GM23248 (cell line): ENCODE measurements around the gene MYOM3. TPM values are rescaled to one million over a fixed set of nuclear protein-coding genes. Genes with fewer than 3 reads are reported as not detected.
"Not testable (repeated sequence)": the region's sequence is repeated elsewhere in the genome, so short reads cannot be mapped to it uniquely, and the experiment has no call there.

ENCODE experiments used
- DNase-seq: peaks from one replicate; pipeline ENCODE4 v3.0.0-alpha.2; 2015
- H2AFZ ChIP-seq: fragments of 200-600 bp; sonication (generic); 2 replicates; pipeline ENCODE4 v1.6.1; 2016; ENCODE audit warnings: antibody characterized with exemption
- H3F3A ChIP-seq: fragments of 200-600 bp; sonication (generic); 2 replicates; pipeline ENCODE4 v1.6.1; 2016; ENCODE audit warnings: mild to moderate bottlenecking, antibody characterized with exemption, mixed run types; ENCODE audit not compliant: insufficient read depth
- H3K27ac ChIP-seq: fragments of 200-600 bp; sonication (generic); 2 replicates; pipeline ENCODE4 v1.5.1; 2016; ENCODE audit warnings: mild to moderate bottlenecking
- H3K27me3 ChIP-seq: fragments of 200-600 bp; sonication (generic); replicated peaks from 2 replicates; pipeline ENCODE4 v1.6.1; 2016; ENCODE audit warnings: mild to moderate bottlenecking; ENCODE audit not compliant: insufficient read depth
- H3K36me3 ChIP-seq: fragments of 200-600 bp; sonication (generic); 2 replicates; pipeline ENCODE4 v1.6.1; 2016; ENCODE audit warnings: low read depth, mild to moderate bottlenecking
- H3K4me1 ChIP-seq: fragments of 200-600 bp; sonication (generic); 2 replicates; pipeline ENCODE4 v1.6.1; 2016; ENCODE audit warnings: mild to moderate bottlenecking; ENCODE audit not compliant: insufficient read depth
- H3K4me2 ChIP-seq: fragments of 200-600 bp; sonication (generic); one replicate; pipeline ENCODE4 v1.6.1; 2016; ENCODE audit warnings: mild to moderate bottlenecking; ENCODE audit not compliant: unreplicated experiment
- H3K4me3 ChIP-seq: fragments of 200-600 bp; sonication (generic); 2 replicates; pipeline ENCODE4 v1.5.1; 2016; ENCODE audit warnings: mild to moderate bottlenecking
- H3K79me2 ChIP-seq: fragments of 200-600 bp; sonication (generic); 2 replicates; pipeline ENCODE4 v1.6.1; 2016; ENCODE audit warnings: mild to moderate bottlenecking; ENCODE audit not compliant: insufficient read depth
- H3K9ac ChIP-seq: fragments of 200-600 bp; sonication (generic); 2 replicates; pipeline ENCODE4 v1.6.1; 2016; ENCODE audit warnings: mild to moderate bottlenecking
- H3K9me2 ChIP-seq: fragments of 200-600 bp; sonication (generic); 2 replicates; pipeline ENCODE4 v1.6.1; 2016; ENCODE audit warnings: mixed run types, mild to moderate bottlenecking, moderate library complexity; ENCODE audit not compliant: insufficient read depth
- H3K9me3 ChIP-seq: fragments of 200-600 bp; sonication (generic); one replicate; pipeline ENCODE4 v1.6.1; 2017; ENCODE audit warnings: low read depth
- H4K20me1 ChIP-seq: fragments of 200-600 bp; sonication (generic); 2 replicates; pipeline ENCODE4 v1.6.0; 2016; ENCODE audit not compliant: insufficient read depth
- EZH2 ChIP-seq: fragments of 200-600 bp; sonication (generic); IDR thresholded peaks from 2 replicates; pipeline ENCODE4 v1.6.1; 2018; ENCODE audit warnings: antibody characterized with exemption, mild to moderate bottlenecking; ENCODE audit not compliant: insufficient read depth, poor library complexity, severe bottlenecking
- EZH2phosphoT487 ChIP-seq: fragments of 200-600 bp; sonication (generic); IDR thresholded peaks from 2 replicates; pipeline ENCODE4 v1.6.1; 2018; ENCODE audit warnings: antibody characterized with exemption, moderate library complexity, mild to moderate bottlenecking, low read depth; ENCODE audit not compliant: insufficient read depth
- WGBS, 2 experiments: methylation state at CpG; one replicate each; pipeline ENCODE4 v1.1.6; 2015 to 2017; ENCODE audit warnings: low lambda C conversion rate in 2 of 2, low coverage in 1 of 2; ENCODE audit errors: missing lambda C conversion rate in 2 of 2; 5-methylcytosine and 5-hydroxymethylcytosine counted together
- in situ Hi-C: fragments of 300-500 bp; cut with MboI; formaldehyde crosslinking; loops from 2 replicates; pipeline ENCODE4 v1.15.0; 2020
- polyA plus RNA-seq: library from polyadenylated mRNA; unstranded; fragments of >200 nt; fragmentation: Nextera tagmentation; extraction: Ambion mirVana; gene quantifications from 2 replicates; pipeline ENCODE4 v1.2.1, GENCODE V29; 2016
- total RNA-seq: library from RNA; depleted of rRNA; stranded (reverse); fragments of >200 nt; shearing (Covaris generic); gene quantifications from 2 replicates; pipeline ENCODE4 v1.2.3, GENCODE V29; 2014

Gene MYOM3
- total and polyA plus RNA-seq, 2 experiments from 2014 or later, result 1.2 to 1.4 TPM

DNA sequence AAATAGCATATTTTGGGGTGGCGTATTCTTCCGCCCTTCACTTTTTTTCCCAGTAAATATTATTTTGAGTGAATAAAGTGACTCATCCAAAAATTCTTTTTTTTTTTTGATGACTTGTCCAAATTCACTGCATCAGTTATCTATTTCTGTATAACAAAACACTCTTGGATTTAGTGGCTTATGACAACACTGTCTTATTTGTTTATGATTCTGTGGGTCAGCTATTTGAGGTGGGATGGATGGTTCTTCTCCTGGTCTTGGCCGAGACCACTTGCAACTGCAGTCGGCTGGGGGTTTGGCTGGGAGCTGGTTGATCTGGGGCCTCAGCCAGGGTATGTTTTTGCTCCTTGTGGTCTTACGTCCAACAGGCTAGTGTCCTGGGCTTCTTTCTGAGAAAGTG, 91.9 kb downstream of the MYOM3 start:
- Histone ChIP-seq H4K20me1 (no peaks in the 10 kb centered on the region), H3F3A (peaks cover 43% of the 10 kb centered on the region), H3K27ac (peak overlapping the region; percentile 98), H3K9me2 (no peaks in the 10 kb centered on the region), H3K27me3 (no peaks in the 10 kb centered on the region), H3K36me3 (no peaks in the 10 kb centered on the region), H3K4me2 (peak overlapping the region; percentile 71), H3K4me1 (peaks cover 67% of the 10 kb centered on the region), H3K9ac (peak overlapping the region; percentile 85), H3K79me2 (no peaks in the 10 kb centered on the region), H3K4me3 (no peak overlapping the region), H2AFZ (peak overlapping the region; percentile 48; the same call in 1 of the 2 replicates), H3K9me3 (no peaks in the 10 kb centered on the region)
- in situ Hi-C loops, result no loop called here
- TF ChIP-seq EZH2 (no peak), EZH2phosphoT487 (no peak)
- WGBS, 2 experiments, result 26 to 28% methylated on average over 5 of the region's 5 CpGs
- DNase-seq, result peak; percentile 68

DNA sequence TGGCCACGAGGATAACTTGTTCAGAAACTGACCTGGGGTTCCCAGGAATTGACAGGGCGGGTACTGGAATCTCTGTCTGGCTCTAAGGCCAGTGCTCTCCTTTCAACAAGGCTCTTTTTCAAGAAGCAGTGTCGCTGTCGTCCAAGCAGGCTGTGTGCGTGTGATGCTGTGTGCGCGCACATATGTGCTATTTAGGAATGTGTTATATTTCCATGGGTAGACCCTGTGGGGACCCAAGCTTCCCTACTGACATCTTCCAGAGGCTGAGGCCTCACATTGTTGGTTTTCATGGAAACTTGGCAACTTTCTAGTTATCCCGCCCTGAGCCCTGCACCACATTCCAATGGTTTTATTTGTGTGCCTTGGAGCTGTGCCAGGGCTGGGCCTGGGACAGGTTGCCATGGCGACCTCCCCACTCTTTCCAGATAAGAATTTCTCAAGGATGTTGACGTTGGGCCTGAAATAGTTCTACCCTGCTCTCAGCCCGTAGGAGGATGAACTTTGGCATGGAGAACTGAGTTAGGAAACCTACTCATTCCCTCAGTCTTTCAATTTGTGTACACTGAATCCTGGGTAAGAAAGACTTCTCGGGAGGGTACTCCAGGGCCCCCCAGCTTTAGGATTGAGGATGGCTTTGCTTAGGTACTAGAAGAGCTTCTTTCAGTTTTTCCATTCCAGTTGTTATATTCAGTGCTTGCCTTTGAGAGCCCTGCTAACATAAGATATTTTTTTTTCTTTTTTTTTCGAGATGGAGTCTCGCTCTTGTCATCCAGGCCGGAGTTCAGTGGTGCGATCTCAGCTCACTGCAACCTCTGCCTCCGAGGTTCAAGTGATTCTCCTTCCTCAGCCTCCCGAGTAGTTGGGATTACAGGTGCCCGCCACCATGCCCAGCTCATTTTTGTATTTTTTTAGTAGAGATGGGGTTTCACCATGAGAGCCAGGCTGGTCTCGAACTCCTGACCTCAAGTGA, 93.0 kb downstream of the MYOM3 start:
- Histone ChIP-seq H3K79me2 (no peaks in the 10 kb centered on the region), H3F3A (peaks cover 43% of the 10 kb centered on the region), H3K4me1 (peaks cover 67% of the 10 kb centered on the region), H3K9ac (peak overlapping the region; percentile 85), H3K9me3 (no peaks in the 10 kb centered on the region), H3K4me2 (peak overlapping the region; percentile 72), H3K4me3 (peak overlapping the region; percentile 56), H3K9me2 (no peaks in the 10 kb centered on the region), H3K36me3 (no peaks in the 10 kb centered on the region), H4K20me1 (no peaks in the 10 kb centered on the region), H2AFZ (peak overlapping the region; percentile 71), H3K27ac (peak overlapping the region; percentile 98), H3K27me3 (no peaks in the 10 kb centered on the region)
- WGBS, 2 experiments, result 19 to 20% methylated on average over 20 of the region's 20 CpGs
- peak; percentile 100 for DNase-seq
- in situ Hi-C loops, result no loop called here
- TF ChIP-seq EZH2 (no peak), EZH2phosphoT487 (no peak)

DNA sequence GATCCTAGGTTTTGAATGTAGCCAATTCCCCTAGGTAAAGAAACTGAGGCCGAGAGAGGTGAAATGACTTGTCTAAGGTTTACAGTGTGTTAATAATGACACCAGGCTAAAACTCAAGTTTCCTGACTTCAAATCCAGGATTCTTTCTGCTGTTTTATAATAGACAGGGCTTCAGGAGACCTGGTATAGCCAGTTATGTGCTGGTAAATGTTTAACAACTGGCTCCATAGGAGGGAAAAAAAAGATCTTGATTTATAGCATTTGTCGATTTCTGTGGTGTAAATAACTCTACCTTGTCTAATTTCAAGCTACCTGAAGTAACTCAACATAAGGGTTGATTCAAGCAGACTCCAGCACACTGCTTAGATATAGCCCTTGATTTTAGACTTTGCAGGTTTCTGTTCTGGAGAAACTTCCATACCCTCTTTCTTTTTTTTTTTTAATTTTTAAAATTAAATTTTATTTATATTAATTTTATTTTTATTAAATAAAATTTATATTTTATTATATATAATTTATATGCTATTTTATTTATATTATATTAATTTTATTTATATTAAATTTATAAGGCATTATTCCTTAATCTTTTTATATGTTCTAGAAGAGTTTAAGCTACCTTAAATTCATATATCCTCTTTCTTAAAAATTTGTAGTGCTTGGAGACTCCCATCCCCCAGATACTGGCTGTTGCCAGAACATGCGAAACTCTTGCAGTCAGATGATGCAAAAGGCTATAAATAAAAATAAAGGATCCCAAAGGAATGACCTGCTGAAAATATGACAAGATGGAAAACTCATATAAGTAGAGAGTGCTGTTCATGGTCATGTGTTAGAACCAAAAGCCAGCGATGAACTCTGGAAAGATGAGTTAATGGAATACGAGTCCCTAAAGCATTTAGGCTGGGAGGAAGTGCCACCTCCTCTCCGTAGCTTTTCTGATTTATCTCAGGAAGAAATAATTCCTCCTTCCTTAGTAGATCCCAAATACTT, 96.4 kb downstream of the MYOM3 start:
- no peaks in the 10 kb centered on the region for H4K20me1 ChIP-seq
- H3K4me1 ChIP-seq, result peaks cover 36% of the 10 kb centered on the region
- H3K4me2 ChIP-seq, result peak overlapping the region; percentile 67
- peaks cover 25% of the 10 kb centered on the region for H3F3A ChIP-seq
- H3K9me2 ChIP-seq, result no peaks in the 10 kb centered on the region
- H3K79me2 ChIP-seq, result no peaks in the 10 kb centered on the region
- H3K27ac ChIP-seq, result peak overlapping the region; percentile 88
- no peaks in the 10 kb centered on the region for H3K36me3 ChIP-seq
- no peaks in the 10 kb centered on the region for H3K27me3 ChIP-seq
- no peaks in the 10 kb centered on the region for H3K9me3 ChIP-seq
- WGBS, 2 experiments, result 27 to 33% methylated on average over 6 of the region's 6 CpGs
- H3K4me3 ChIP-seq, result peak overlapping the region; percentile 10; the same call in 1 of the 2 replicates
- TF ChIP-seq EZH2 (no peak), EZH2phosphoT487 (0 out of 2 replicates have a peak, but pooled peaks have one; percentile 48)
- in situ Hi-C loops, result no loop called here
- H2AFZ ChIP-seq, result peak overlapping the region; percentile 56
- H3K9ac ChIP-seq, result peak overlapping the region; percentile 69
- DNase-seq, result peak; percentile 92

DNA sequence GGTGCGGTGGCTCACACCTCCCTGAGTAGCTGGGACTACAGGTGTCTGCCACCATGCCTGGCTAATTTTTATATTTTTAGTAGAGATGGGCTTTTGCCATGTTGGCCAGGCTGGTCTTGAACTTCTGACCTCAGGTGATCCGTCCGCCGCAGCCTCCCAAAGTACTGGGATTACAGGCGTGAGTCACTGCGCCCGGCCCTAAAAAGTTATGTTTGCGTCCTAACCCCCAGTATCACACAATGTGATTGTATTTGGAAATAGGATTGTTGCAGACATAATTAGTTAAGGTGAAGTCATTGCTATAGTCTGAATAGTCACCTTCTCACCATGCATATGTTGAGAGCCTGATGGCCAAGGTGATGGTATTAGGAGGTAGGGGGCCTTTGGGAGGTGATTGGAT, 99.1 kb downstream of the MYOM3 start:
- in situ Hi-C loops, H3K4me3 ChIP-seq, H3K27me3 ChIP-seq, H3K9ac ChIP-seq, H2AFZ ChIP-seq, H3K79me2 ChIP-seq, H3K9me3 ChIP-seq, H3K36me3 ChIP-seq, H3K27ac ChIP-seq, H4K20me1 ChIP-seq, H3K4me2 ChIP-seq, H3K9me2 ChIP-seq, DNase-seq: not testable (repeated sequence)
- peaks cover 26% of the 10 kb centered on the region for H3K4me1 ChIP-seq
- peaks cover 10% of the 10 kb centered on the region for H3F3A ChIP-seq
- 95 to 96% methylated on average over 8 of the region's 8 CpGs for WGBS, 2 experiments
